IMR-90 (cell line): ENCODE measurements around the gene MAPKAPK2. TPM values are rescaled to one million over a fixed set of nuclear protein-coding genes. Genes with fewer than 3 reads are reported as not detected.

Experiments used
- ATAC-seq: fragments of 200-7000 bp; cut with Tn5 transposase; 2 replicates; pipeline ENCODE4 v1.9.1; 2020; ENCODE audit warnings: low read depth, mild to moderate bottlenecking, moderate library complexity
- BruUV-seq: library from RNA; stranded (reverse); fragments of 400-500 nt; replicated peaks from 2 replicates; lab custom pipeline; 2021; lab: Mats Ljungman, UMichigan
- CTCF ChIA-PET: fragments of 300-600 bp; formaldehyde crosslinking; extraction: SDS; loops from one replicate; lab custom pipeline; 2021; ENCODE audit warnings: antibody characterized with exemption; lab: Yijun Ruan, JAX
- POLR2A ChIA-PET: fragments of 300-600 bp; sonication (Branson Sonifier 250); formaldehyde crosslinking; loops from one replicate; lab custom pipeline; 2022; ENCODE audit warnings: antibody characterized with exemption; ENCODE audit not compliant: unreplicated experiment; lab: Charles Lee
- DNase-seq: peaks from one replicate; pipeline ENCODE4 v3.0.0; 2013
- H2AFZ ChIP-seq: replicated peaks from 2 replicates; pipeline ENCODE3; 2013; ENCODE audit warnings: low read length, mild to moderate bottlenecking; ENCODE audit not compliant: poor library complexity
- H2AK5ac ChIP-seq: 2 replicates; pipeline ENCODE4 v1.6.1; 2013; ENCODE audit warnings: low read depth, low read length, inconsistent platforms
- H2AK9ac ChIP-seq: replicated peaks from 2 replicates; pipeline ENCODE3; 2013; ENCODE audit warnings: mild to moderate bottlenecking, low read depth, low read length, moderate library complexity; ENCODE audit not compliant: poor library complexity
- H2BK120ac ChIP-seq: 2 replicates; pipeline ENCODE4 v1.6.1; 2013; ENCODE audit warnings: low read depth, low read length, inconsistent platforms
- H2BK15ac ChIP-seq: 3 replicates; pipeline ENCODE4 v1.6.1; 2013; ENCODE audit warnings: low read depth, low read length, inconsistent platforms
- H2BK20ac ChIP-seq: 2 replicates; pipeline ENCODE4 v1.6.1; 2013; ENCODE audit warnings: low read depth, mild to moderate bottlenecking, inconsistent platforms, low read length, moderate library complexity
- H2BK5ac ChIP-seq: 2 replicates; pipeline ENCODE4 v1.6.1; 2013; ENCODE audit warnings: mild to moderate bottlenecking, low read depth, low read length, inconsistent platforms; ENCODE audit not compliant: poor library complexity, severe bottlenecking
- H3K14ac ChIP-seq: replicated peaks from 2 replicates; pipeline ENCODE4 v1.6.1; 2013; ENCODE audit warnings: low read depth, low read length, inconsistent platforms
- H3K18ac ChIP-seq: 2 replicates; pipeline ENCODE4 v1.6.1; 2013; ENCODE audit warnings: low read depth, low read length, control low read depth
- H3K23ac ChIP-seq: 2 replicates; pipeline ENCODE4 v1.6.1; 2013; ENCODE audit warnings: low read depth, low read length, inconsistent platforms
- H3K27ac ChIP-seq: 2 replicates; pipeline ENCODE4 v1.5.1; 2013; ENCODE audit warnings: mild to moderate bottlenecking, control low read depth, low read length; ENCODE audit not compliant: insufficient read depth
- H3K27me3 ChIP-seq: 2 replicates; pipeline ENCODE4 v1.6.1; 2013; ENCODE audit warnings: low read length; ENCODE audit not compliant: control insufficient read depth, insufficient read depth
- H3K36me3 ChIP-seq: 2 replicates; pipeline ENCODE4 v1.6.1; 2013; ENCODE audit warnings: low read length, mixed read lengths; ENCODE audit not compliant: control insufficient read depth, insufficient read depth
- H3K4ac ChIP-seq: 2 replicates; pipeline ENCODE4 v1.6.1; 2013; ENCODE audit warnings: low read depth, low read length, inconsistent platforms
- H3K4me1 ChIP-seq: 2 replicates; pipeline ENCODE4 v1.6.1; 2013; ENCODE audit warnings: low read length, mixed read lengths; ENCODE audit not compliant: control insufficient read depth, insufficient read depth
- H3K4me2 ChIP-seq: 2 replicates; pipeline ENCODE4 v1.6.1; 2013; ENCODE audit warnings: low read depth, mild to moderate bottlenecking, control low read depth, low read length, moderate library complexity
- H3K4me3 ChIP-seq: 2 replicates; pipeline ENCODE4 v1.5.1; 2013; ENCODE audit warnings: low read depth, mild to moderate bottlenecking, control low read depth, low read length, moderate library complexity; ENCODE audit not compliant: insufficient read depth
- H3K56ac ChIP-seq: 2 replicates; pipeline ENCODE4 v1.6.1; 2013; ENCODE audit warnings: low read length, inconsistent platforms; ENCODE audit not compliant: insufficient read depth; ENCODE audit errors: extremely low read depth
- H3K79me1 ChIP-seq, 2 experiments: 2 replicates each; pipeline ENCODE4 v1.6.1; 2013; ENCODE audit warnings: low read length in 2 of 2, inconsistent platforms in 1 of 2, low read depth in 1 of 2
- H3K9ac ChIP-seq: 2 replicates; pipeline ENCODE4 v1.6.1; 2013; ENCODE audit warnings: low read depth, low read length, control low read depth
- H3K9me1 ChIP-seq: 2 replicates; pipeline ENCODE4 v1.6.1; 2013; ENCODE audit warnings: low read length, inconsistent platforms; ENCODE audit not compliant: insufficient read depth
- H3K9me3 ChIP-seq: 2 replicates; pipeline ENCODE4 v1.6.1; 2013; ENCODE audit warnings: low read length; ENCODE audit not compliant: control insufficient read depth, insufficient read depth
- H4K20me1 ChIP-seq: 2 replicates; pipeline ENCODE4 v1.6.1; 2013; ENCODE audit warnings: low read length, inconsistent platforms; ENCODE audit not compliant: insufficient read depth
- H4K5ac ChIP-seq: 2 replicates; pipeline ENCODE4 v1.6.1; 2013; ENCODE audit warnings: mild to moderate bottlenecking, low read depth, low read length, control low read depth
- H4K8ac ChIP-seq, 2 experiments: 2 replicates each; pipeline ENCODE4 v1.6.1; 2013; ENCODE audit warnings: low read depth in 2 of 2, low read length in 2 of 2, control low read depth in 1 of 2, inconsistent platforms in 1 of 2
- H4K91ac ChIP-seq: 2 replicates; pipeline ENCODE4 v1.6.1; 2013; ENCODE audit warnings: low read depth, low read length, inconsistent platforms; ENCODE audit not compliant: insufficient read depth
- BHLHE40 ChIP-seq: fragments of 150-350 bp; IDR thresholded peaks from 2 replicates; pipeline ENCODE4 v1.6.1; 2016; ENCODE audit warnings: mild to moderate bottlenecking, low read depth, low read length
- CEBPB ChIP-seq: IDR thresholded peaks from 2 replicates; pipeline ENCODE4 v1.6.1; 2012; ENCODE audit warnings: low read depth, low read length, improper control_type of control experiment
- CHD1 ChIP-seq: IDR thresholded peaks from 2 replicates; pipeline ENCODE4 v1.6.1; 2012; ENCODE audit warnings: low read depth, low read length, improper control_type of control experiment
- CTCF ChIP-seq: conservative IDR thresholded peaks from 2 replicates; pipeline ENCODE4 v1.5.1; 2012; ENCODE audit warnings: mild to moderate bottlenecking, low read depth, low read length, improper control_type of control experiment
- ELK1 ChIP-seq: fragments of 150-350 bp; IDR thresholded peaks from 2 replicates; pipeline ENCODE4 v1.6.1; 2016; ENCODE audit warnings: low read depth, mild to moderate bottlenecking, low read length, moderate library complexity, borderline replicate concordance
- FOS ChIP-seq: fragments of 150-350 bp; IDR thresholded peaks from 2 replicates; pipeline ENCODE4 v1.6.1; 2016; ENCODE audit warnings: low read depth, low read length
- MAFK ChIP-seq: IDR thresholded peaks from 2 replicates; pipeline ENCODE4 v1.6.1; 2012; ENCODE audit warnings: low read depth, low read length, improper control_type of control experiment
- MAZ ChIP-seq: IDR thresholded peaks from 2 replicates; pipeline ENCODE4 v1.6.1; 2012; ENCODE audit warnings: low read depth, mild to moderate bottlenecking, low read length, improper control_type of control experiment, moderate library complexity, borderline replicate concordance
- MXI1 ChIP-seq: IDR thresholded peaks from 2 replicates; pipeline ENCODE4 v1.6.1; 2012; ENCODE audit warnings: low read depth, mild to moderate bottlenecking, low read length, moderate library complexity, borderline replicate concordance
- NFE2L2 ChIP-seq: fragments of 150-350 bp; IDR thresholded peaks from 2 replicates; pipeline ENCODE4 v1.6.1; 2016; ENCODE audit warnings: low read depth, mild to moderate bottlenecking, low read length
- POLR2A ChIP-seq: IDR thresholded peaks from 2 replicates; pipeline ENCODE4 v1.6.1; 2012; ENCODE audit warnings: mild to moderate bottlenecking, low read depth, low read length
- RAD21 ChIP-seq: IDR thresholded peaks from 2 replicates; pipeline ENCODE4 v1.6.1; 2012; ENCODE audit warnings: low read length, improper control_type of control experiment
- RCOR1 ChIP-seq: IDR thresholded peaks from 2 replicates; pipeline ENCODE4 v1.6.1; 2012; ENCODE audit warnings: mild to moderate bottlenecking, low read length, improper control_type of control experiment; ENCODE audit not compliant: insufficient replicate concordance
- RFX5 ChIP-seq: IDR thresholded peaks from 2 replicates; pipeline ENCODE4 v1.8.0; 2012; ENCODE audit warnings: low read depth, mild to moderate bottlenecking, low read length, moderate library complexity
- SMC3 ChIP-seq: fragments of 150-350 bp; IDR thresholded peaks from 2 replicates; pipeline ENCODE4 v1.6.1; 2016; ENCODE audit warnings: low read depth, mild to moderate bottlenecking, antibody characterized with exemption, low read length, moderate library complexity
- WGBS, 2 experiments: methylation state at CpG; one replicate each; pipeline versions ENCODE4 v1.1.5 to v1.1.7; 2013; ENCODE audit warnings: missing lambda C conversion rate in 2 of 2; ENCODE audit not compliant: insufficient read length in 1 of 2; ENCODE audit errors: extremely low coverage in 2 of 2; 5-methylcytosine and 5-hydroxymethylcytosine counted together
- dilution Hi-C: fragments of 300-500 bp; cut with HindIII; formaldehyde crosslinking; loops from one replicate; pipeline ENCODE4 v1.14.3; 2018; ENCODE audit warnings: low sequenced_read_pairs; ENCODE audit not compliant: unreplicated experiment
- in situ Hi-C: fragments of 300-500 bp; cut with MboI; formaldehyde crosslinking; loops from 3 replicates; pipeline ENCODE4 v1.14.3; 2019; ENCODE audit warnings: low sequenced_read_pairs, inconsistent platforms, mixed read lengths
- intact Hi-C: fragments of 100-400 bp; cut with micrococcal nuclease; formaldehyde crosslinking; loops from 2 replicates; pipeline ENCODE4 v1.10.0; 2022
- polyA plus RNA-seq, 3 experiments: library from polyadenylated mRNA; depleted of rRNA; stranded (reverse); fragments of >200 nt; gene quantifications; 2 replicates each; pipeline ENCODE4 v1.2.3, GENCODE V29; 2012; ENCODE audit warnings: low replicate concordance in 1 of 3
- total RNA-seq: library from RNA; depleted of rRNA; stranded (reverse); fragments of >200 nt; gene quantifications from 2 replicates; pipeline ENCODE4 v1.2.3, GENCODE V29; 2012
- TF ChIP-seq, protein P1 (sequence below): fragments of 150-350 bp; IDR thresholded peaks from 2 replicates; pipeline ENCODE4 v1.6.1; 2017; ENCODE audit warnings: mild to moderate bottlenecking, antibody characterized with exemption, low read length, low read depth

MAPKAPK2 gene
- total and polyA plus RNA-seq, 2 of the 4 experiments (the other 2 are of a cell fraction), result 56.5 to 66.4 TPM

DNA sequence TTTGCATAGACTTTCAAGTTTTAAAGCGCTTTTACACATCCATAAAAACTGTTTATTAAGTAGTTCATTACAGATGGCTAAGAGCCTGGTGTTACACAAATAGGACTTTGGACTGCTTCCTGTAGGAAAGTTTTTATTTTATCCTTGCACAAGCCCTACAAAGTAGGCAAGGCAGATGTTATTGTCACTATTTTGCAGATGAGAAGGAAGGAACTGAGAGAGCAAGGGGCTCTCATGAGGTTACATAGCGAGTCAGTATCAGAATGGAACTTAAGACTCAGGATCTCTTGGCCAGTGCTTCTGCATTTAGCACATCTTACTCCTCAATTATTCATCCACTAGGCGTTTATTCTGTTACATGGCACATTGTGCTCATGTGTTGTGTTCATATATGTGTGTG is 2.6 kb upstream of the MAPKAPK2 start:
- H2BK15ac ChIP-seq, result no peak overlapping the region
- H2AK9ac ChIP-seq, result no peak overlapping the region
- dilution Hi-C loops (no loop called here), intact Hi-C loops (no loop called here), in situ Hi-C loops (no loop called here)
- H3K9ac ChIP-seq, result no peak overlapping the region
- H3K4me3 ChIP-seq, result no peak overlapping the region
- no peaks in the 10 kb centered on the region; the same call in 1 of the 2 replicates for H3K27me3 ChIP-seq
- H2BK5ac ChIP-seq, result no peak overlapping the region
- no peak overlapping the region for H4K91ac ChIP-seq
- no peak overlapping the region for H4K5ac ChIP-seq
- no peak overlapping the region for H3K4ac ChIP-seq
- H3K36me3 ChIP-seq, result no peaks in the 10 kb centered on the region
- BruUV-seq, result no TSS peak
- no peak overlapping the region for H3K27ac ChIP-seq
- TF ChIP-seq CEBPB, result no peak
- TF ChIP-seq CHD1, result no peak
- TF ChIP-seq BHLHE40, result no peak
- TF ChIP-seq NFE2L2, result no peak
- TF ChIP-seq SMC3, result no peak
- TF ChIP-seq MAFK, result no peak
- TF ChIP-seq RAD21, result no peak
- TF ChIP-seq, protein P1, sequence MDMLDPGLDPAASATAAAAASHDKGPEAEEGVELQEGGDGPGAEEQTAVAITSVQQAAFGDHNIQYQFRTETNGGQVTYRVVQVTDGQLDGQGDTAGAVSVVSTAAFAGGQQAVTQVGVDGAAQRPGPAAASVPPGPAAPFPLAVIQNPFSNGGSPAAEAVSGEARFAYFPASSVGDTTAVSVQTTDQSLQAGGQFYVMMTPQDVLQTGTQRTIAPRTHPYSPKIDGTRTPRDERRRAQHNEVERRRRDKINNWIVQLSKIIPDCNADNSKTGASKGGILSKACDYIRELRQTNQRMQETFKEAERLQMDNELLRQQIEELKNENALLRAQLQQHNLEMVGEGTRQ, result no peak
- no peak for TF ChIP-seq CTCF
- no peak for TF ChIP-seq POLR2A
- TF ChIP-seq MXI1, result no peak
- TF ChIP-seq MAZ, result no peak
- no peak for TF ChIP-seq RCOR1
- no peak for TF ChIP-seq FOS
- TF ChIP-seq ELK1, result no peak
- TF ChIP-seq RFX5, result no peak
- H2BK20ac ChIP-seq, result no peak overlapping the region
- no peak overlapping the region for H2BK120ac ChIP-seq
- POLR2A ChIA-PET, result no interaction called here
- no peak overlapping the region for H3K56ac ChIP-seq
- no peaks in the 10 kb centered on the region for H3K9me3 ChIP-seq
- no peak overlapping the region for H3K23ac ChIP-seq
- H3K14ac ChIP-seq, result no peak overlapping the region
- H2AFZ ChIP-seq, result no peak overlapping the region
- no peak overlapping the region for H3K4me2 ChIP-seq
- no peak for ATAC-seq
- peaks cover 15% of the 10 kb centered on the region for H4K20me1 ChIP-seq
- H2AK5ac ChIP-seq, result no peak overlapping the region
- H4K8ac ChIP-seq, result no peak overlapping the region
- CTCF ChIA-PET, result no interaction called here
- H3K4me1 ChIP-seq, result peaks cover 2% of the 10 kb centered on the region
- no peaks in the 10 kb centered on the region; the same call in 1 of the 2 replicates for H3K9me1 ChIP-seq
- peaks cover 0 to 14% of the 10 kb centered on the region in 2 experiments; a peak in 2 of 4 replicates for H3K79me1 ChIP-seq
- DNase-seq, result no peak
- no peak overlapping the region for H3K18ac ChIP-seq
- WGBS, 2 experiments, result no CpG with 5 or more reads among the region's 3 CpGs
